Motor neuron (in vitro differentiated cells): ENCODE results near the gene SEZ6L. TPM values are rescaled to one million over a fixed set of nuclear protein-coding genes. Genes with fewer than 3 reads are reported as not detected.

Source experiments
- ATAC-seq, 8 experiments: fragments of 200-7000 bp; cut with Tn5 transposase; replicated peaks in 6 of 8; 2 replicates each; pipeline ENCODE4 v1.8.0; 2021; ENCODE audit warnings: mild to moderate bottlenecking in 8 of 8, moderate library complexity in 8 of 8
- H3K27ac ChIP-seq, 2 donors: fragments of 250-450 bp; sonication (Bioruptor Pico); 2 replicates each; pipeline ENCODE4 v1.9.0; 2021; ENCODE audit warnings: antibody characterized with exemption in 2 of 2, mild to moderate bottlenecking in 2 of 2, moderate library complexity in 1 of 2
- H3K4me1 ChIP-seq, 2 donors: fragments of 250-450 bp; sonication (Bioruptor Pico); replicated peaks in 1 of 2; 2 replicates each; pipeline ENCODE4 v1.6.1; 2021; ENCODE audit warnings: antibody characterized with exemption in 2 of 2, mild to moderate bottlenecking in 2 of 2, moderate library complexity in 1 of 2
- H3K4me3 ChIP-seq, 5 donors: fragments of 250-450 bp; sonication (Bioruptor Pico); 2 replicates each; pipeline ENCODE4 v1.9.0; 2021; ENCODE audit warnings: antibody characterized with exemption in 5 of 5, mild to moderate bottlenecking in 5 of 5, moderate library complexity in 4 of 5
- WGBS, 10 experiments: fragments of 450-650 bp; shearing (Covaris generic); methylation state at CpG; one replicate each; pipeline ENCODE4 v1.0.0; 2022; 5-methylcytosine and 5-hydroxymethylcytosine counted together
- in situ Hi-C, 9 experiments: fragments of 400-800 bp; cut with MboI; loops; one replicate each; pipeline ENCODE4 v1.15.0; 2021; ENCODE audit warnings: low sequenced_read_pairs in 9 of 9, low pct_unique_long_range_greater_than_20kb in 2 of 9; ENCODE audit not compliant: unreplicated experiment in 9 of 9
- total RNA-seq, 8 experiments: library from RNA; unstranded; fragments of 300-600 nt; gene quantifications; 2 replicates each; pipeline versions ENCODE4 v1.2.3 to v1.2.4, GENCODE V29; 2022

Gene SEZ6L
- total RNA-seq, 8 experiments from 2014 or later: 0.10 to 27.5 (median 3.8) TPM; not detected in 1

DNA sequence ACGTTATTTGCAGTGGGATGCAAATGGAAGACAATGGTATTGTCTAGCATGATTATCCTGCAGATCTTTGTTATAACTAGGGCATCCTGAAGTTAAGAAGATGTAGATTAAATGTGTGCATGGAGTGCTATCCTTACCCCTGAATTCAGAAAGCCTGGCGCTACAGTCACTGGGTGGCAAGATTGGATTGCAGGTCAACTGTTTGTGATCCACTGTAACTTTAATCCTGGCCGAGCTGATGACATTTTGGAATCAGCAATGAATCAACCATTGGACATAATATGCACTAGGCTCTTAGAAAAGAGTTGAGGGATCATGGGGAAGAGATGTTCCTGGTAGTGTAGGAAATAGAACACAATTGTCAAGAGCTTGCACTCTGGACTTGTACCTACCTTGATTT is 25.1 kb downstream of the SEZ6L start:
- peaks cover 8 to 13% of the 10 kb centered on the region in 2 donors for H3K4me1 ChIP-seq
- no peak overlapping the region for H3K4me3 ChIP-seq
- ATAC-seq: no peak
- in situ Hi-C loops: loop anchor here in 1 of 9 experiments (25.0 kb wide), 1 partner anchor 143 kb away; no protein-coding TSS in a partner anchor
- WGBS, 10 experiments: 0 to 62% (median 53%) methylated on average over 1 to 3 of the region's 3 CpGs; no CpG with 5 or more reads in 3 of the 10 experiments
- H3K27ac ChIP-seq: no peak overlapping the region

DNA sequence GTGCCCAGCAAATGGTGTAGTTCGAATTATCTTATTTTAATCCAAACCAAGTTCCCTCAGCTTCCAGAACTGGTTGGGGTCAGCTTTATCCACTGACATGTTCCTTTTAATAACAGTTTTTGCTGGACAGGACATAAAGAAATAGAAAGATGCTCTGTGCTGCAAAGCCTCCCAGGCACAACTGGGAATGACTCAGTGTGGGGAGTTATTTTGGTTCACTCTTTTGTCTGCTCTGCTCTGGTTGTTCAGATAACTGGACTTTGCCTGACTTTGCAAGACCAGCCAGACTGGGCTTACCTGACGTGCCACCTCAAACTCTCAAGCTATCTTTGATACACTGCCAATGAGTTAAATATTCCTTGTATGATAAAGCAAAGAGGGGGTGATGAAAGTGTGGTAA is 25.6 kb downstream of the SEZ6L start:
- Histone ChIP-seq H3K4me1 (peaks cover 8 to 13% of the 10 kb centered on the region in 2 donors), H3K4me3 (no peak overlapping the region), H3K27ac (no peak overlapping the region)
- in situ Hi-C loops: loop anchor here in 1 of 9 experiments (25.0 kb wide), 1 partner anchor 142 kb away; no protein-coding TSS in a partner anchor
- WGBS, 10 experiments: 0 to 80% (median 35%) methylated on average over 1 to 2 of the region's 2 CpGs; no CpG with 5 or more reads in 2 of the 10 experiments
- ATAC-seq: no peak

DNA sequence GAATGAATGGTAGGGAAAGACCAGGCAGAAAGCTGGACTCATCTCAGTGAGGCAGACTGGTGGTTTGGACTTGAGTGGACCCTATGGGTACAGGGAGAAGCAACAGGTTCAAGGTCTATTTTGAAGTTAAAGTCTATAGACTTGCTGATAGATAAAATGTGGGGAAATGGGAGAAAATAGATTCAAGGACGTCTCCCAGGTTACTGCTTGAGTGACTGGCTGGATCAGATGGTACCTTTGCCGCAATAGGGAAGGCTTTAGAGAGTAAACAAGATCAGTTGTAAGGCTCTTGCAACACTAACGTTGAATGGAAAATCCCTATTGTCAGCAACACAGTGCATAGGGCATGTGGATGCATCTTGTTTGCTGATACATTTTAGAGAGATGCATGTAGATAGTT is 27.4 kb downstream of the SEZ6L start:
- no peak for ATAC-seq
- Histone ChIP-seq H3K4me3 (no peak overlapping the region), H3K4me1 (peaks cover 8 to 13% of the 10 kb centered on the region in 2 donors), H3K27ac (no peak overlapping the region)
- in situ Hi-C loops: loop anchor here in 1 of 9 experiments (25.0 kb wide), 1 partner anchor 141 kb away; no protein-coding TSS in a partner anchor
- 0 to 78% (median 53%) methylated on average over 2 to 3 of the region's 3 CpGs; no CpG with 5 or more reads in 2 of the 10 experiments for WGBS, 10 experiments

DNA sequence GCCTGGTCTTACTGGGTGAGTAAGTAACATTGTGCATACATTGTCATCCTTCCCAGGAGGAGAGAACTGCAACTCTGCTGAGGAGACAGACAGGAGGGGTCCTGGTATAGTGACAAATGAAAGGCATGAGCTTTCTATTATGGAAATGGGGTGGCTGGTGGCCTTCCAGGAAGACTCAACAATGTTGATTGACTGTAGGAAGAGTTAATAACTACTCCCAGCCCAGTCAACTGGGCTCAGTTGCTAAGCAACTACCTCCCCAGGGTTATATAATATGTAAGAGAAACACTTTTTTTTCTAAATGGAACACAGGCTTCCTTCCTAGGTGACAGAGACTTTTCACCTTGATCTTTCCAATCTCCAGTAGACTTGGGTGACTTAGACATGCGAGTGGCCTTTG is 28.2 kb downstream of the SEZ6L start:
- 0 to 29% (median 0%) methylated on average over 1 of the region's 1 CpG; no CpG with 5 or more reads in 6 of the 10 experiments for WGBS, 10 experiments
- peak in 5 of 8 experiments; percentile 19 to 89 (median 77) for ATAC-seq
- peaks cover 13 to 17% of the 10 kb centered on the region in 2 donors for H3K4me1 ChIP-seq
- in situ Hi-C loops: loop anchor here in 1 of 9 experiments (25.0 kb wide), 1 partner anchor 140 kb away; no protein-coding TSS in a partner anchor
- H3K4me3 ChIP-seq: no peak overlapping the region
- H3K27ac ChIP-seq: no peak overlapping the region

DNA sequence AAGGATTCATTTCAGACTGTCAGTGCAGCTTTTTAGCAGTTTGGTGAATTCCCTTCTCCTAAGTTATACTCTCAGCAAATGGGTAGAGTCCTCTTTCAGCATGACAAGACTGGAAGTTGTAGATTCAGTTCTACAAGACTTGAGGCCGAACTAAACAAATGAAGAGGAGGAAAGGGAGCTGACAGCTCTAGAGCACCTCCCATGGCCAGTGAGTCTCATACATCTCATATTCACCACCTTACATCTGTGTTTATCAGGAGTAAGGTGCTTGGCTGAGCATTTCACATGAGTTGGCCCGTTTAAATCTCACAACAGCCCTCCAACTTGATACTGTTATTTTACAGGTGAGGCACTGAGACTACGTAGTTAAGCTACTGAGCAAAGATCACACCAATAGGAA is 30.4 kb downstream of the SEZ6L start:
- Histone ChIP-seq H3K4me1 (peaks cover 13 to 26% of the 10 kb centered on the region in 2 donors), H3K27ac (no peak overlapping the region), H3K4me3 (no peak overlapping the region)
- ATAC-seq: no peak
- in situ Hi-C loops: loop anchor here in 1 of 9 experiments (25.0 kb wide), 1 partner anchor 138 kb away; no protein-coding TSS in a partner anchor
- 0 to 51% (median 34%) methylated on average over 1 to 2 of the region's 3 CpGs; no CpG with 5 or more reads in 2 of the 10 experiments for WGBS, 10 experiments

DNA sequence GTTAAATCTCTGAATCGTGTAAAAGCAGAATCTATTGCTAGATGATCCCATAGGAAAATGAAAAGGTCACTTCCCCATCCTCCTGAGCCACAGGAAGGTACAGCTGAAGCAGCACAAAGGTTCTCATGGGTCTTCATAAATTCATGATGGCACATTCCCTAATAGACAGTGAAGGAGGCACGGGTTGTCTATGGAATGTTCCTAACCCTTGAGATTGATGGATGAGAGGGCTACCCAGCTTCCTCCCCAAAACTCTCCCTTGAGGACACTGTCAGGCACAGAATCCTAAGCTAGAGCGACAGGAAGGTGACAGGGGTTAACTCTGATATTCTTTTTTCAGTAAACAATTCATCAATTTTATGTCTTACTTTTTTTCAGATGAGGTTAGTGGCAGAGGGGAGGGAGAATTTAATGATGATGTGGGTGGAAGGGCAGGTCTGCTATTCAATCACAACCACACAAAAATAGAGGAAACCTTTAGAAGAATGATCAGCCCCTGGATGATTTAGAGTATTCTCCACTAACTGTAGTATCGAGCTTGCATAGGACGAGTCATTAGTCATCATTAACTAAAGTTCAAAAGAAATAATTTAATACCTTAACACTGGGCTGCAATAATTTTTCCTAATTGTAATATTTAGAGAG is 33.1 kb downstream of the SEZ6L start:
- peak in 3 of 8 experiments; percentile 46 to 59 (median 54) for ATAC-seq
- peaks cover 11 to 19% of the 10 kb centered on the region in 2 donors for H3K4me1 ChIP-seq
- WGBS, 10 experiments: 0 to 50% (median 43%) methylated on average over 2 to 5 of the region's 5 CpGs; no CpG with 5 or more reads in 1 of the 10 experiments
- in situ Hi-C loops: no loop called here
- no peak overlapping the region for H3K4me3 ChIP-seq
- H3K27ac ChIP-seq: no peak overlapping the region

DNA sequence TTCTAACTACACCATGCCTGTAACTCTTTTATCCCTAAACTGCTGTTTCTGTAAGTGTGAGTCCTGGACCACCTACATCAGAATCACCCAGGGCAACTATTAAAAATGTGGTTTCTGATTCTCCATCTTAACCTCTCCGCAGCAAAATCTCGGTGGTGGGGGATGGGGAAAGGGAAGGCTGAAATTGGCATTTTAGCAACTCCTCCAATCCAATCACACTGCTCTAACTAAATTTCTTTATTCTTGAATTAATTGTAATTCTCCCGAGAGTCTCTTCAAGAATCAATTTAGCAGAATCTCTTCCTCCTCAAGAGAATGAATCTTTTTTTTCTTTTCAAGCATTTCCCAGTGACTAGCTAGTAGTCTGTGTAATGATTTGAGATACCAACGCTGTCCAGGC is 36.2 kb downstream of the SEZ6L start:
- Histone ChIP-seq H3K4me1 (peaks cover 9 to 13% of the 10 kb centered on the region in 2 donors), H3K4me3 (no peak overlapping the region), H3K27ac (no peak overlapping the region)
- no peak for ATAC-seq
- WGBS, 10 experiments: 0 to 89% (median 73%) methylated on average over 1 to 4 of the region's 4 CpGs; no CpG with 5 or more reads in 2 of the 10 experiments
- in situ Hi-C loops: no loop called here

DNA sequence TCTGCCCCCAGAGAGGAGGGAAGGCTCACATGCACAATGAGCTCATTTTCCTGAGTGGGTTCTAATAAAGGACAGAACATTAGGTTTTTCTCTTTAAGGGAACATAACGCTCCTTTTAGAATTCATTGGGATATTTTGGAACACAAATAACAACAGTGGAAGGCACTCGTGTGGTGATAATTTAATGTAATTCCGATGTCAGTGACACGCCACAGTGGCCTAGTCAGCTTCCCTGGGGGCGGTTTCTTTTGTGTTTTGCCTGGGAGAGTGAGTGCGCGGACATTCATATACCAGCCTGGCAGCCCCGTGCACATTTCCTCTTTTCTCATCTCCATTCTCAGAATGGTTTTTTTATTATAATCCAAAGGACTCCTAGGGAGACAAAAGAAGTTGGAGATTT is 41.1 kb downstream of the SEZ6L start:
- ATAC-seq: peak in 4 of 8 experiments; percentile 39 to 81 (median 60)
- 14 to 67% (median 29%) methylated on average over 1 to 8 of the region's 8 CpGs; no CpG with 5 or more reads in 3 of the 10 experiments for WGBS, 10 experiments
- Histone ChIP-seq H3K4me3 (no peak overlapping the region), H3K4me1 (peaks cover 4 to 9% of the 10 kb centered on the region in 2 donors), H3K27ac (no peak overlapping the region)
- in situ Hi-C loops: no loop called here

DNA sequence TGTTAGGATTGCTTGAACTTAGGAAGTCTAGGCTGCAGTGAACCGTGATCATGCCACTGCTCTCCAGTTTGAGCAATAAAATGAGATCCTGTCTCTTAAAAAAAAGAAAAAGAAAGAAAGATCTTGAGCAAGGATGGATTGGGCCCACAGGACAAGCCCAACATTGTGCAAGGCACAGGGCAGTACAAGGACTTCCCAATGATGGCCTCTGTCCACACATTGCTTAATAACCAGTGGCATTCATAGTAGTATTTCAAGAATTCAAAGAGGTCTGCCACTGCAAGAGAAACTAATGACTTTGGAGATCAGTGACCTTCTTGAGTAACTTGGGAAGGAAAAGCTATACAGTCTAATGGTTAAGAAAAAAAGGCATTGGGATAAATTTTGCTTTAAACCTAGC is 44.6 kb downstream of the SEZ6L start:
- Histone ChIP-seq H3K4me3 (no peak overlapping the region), H3K4me1 (peaks cover 11 to 14% of the 10 kb centered on the region in 2 donors), H3K27ac (no peak overlapping the region)
- in situ Hi-C loops: no loop called here
- no peak for ATAC-seq
- whole genome bisulfite sequencing, 10 experiments: 0 to 75% (median 41%) methylated on average over 1 of the region's 1 CpG; no CpG with 5 or more reads in 4 of the 10 experiments

DNA sequence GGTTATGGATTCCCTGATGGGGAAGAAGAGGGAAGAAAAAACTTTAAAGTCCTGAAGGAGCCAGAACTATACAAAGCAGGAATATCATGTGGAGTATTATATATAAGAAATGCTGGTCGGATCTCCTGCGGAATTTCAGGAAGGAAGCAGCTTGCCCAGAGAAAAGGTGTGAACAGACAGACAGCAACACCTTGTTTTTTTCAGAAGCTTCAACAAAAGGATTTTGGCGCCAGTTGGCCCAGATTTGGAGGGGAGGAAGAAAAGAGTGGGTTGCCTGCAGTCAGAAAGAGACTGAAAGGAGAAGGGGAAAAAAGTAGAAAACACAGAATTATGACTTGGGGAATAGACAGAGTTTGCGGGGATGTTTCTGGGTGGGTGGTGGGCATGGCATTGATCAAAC is 45.2 kb downstream of the SEZ6L start:
- Histone ChIP-seq H3K4me1 (peaks cover 11 to 14% of the 10 kb centered on the region in 2 donors), H3K27ac (no peak overlapping the region), H3K4me3 (no peak overlapping the region)
- 0 to 94% (median 72%) methylated on average over 1 to 4 of the region's 4 CpGs for WGBS, 10 experiments
- in situ Hi-C loops: no loop called here
- no peak for ATAC-seq

DNA sequence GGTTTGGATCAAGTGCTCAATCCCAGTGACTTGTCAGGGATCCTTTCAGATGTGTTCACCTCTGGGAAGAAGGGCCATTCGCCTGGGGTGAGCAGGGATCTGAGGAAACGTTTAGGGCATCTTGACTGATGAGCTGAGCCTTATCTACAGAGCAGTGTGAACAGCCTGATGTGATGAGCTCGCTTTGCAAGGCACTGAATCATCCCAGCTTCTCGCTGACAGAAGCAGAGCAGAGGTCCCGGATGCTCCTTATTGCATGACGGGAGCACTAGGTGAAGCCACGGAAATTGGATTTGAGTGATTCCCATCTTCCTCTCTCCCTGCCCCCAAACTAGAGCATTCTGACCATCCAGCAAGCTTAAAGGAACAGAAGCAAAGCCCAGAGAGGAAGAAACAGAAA is 46.5 kb downstream of the SEZ6L start:
- WGBS, 10 experiments: 0 to 55% (median 13%) methylated on average over 1 to 7 of the region's 7 CpGs; no CpG with 5 or more reads in 3 of the 10 experiments
- Histone ChIP-seq H3K4me1 (peaks cover 6 to 12% of the 10 kb centered on the region in 2 donors), H3K27ac (peak overlapping the region; percentile 48 to 53), H3K4me3 (no peak overlapping the region)
- ATAC-seq: peak in 5 of 8 experiments; percentile 99 to 100 (median 99)
- in situ Hi-C loops: no loop called here

DNA sequence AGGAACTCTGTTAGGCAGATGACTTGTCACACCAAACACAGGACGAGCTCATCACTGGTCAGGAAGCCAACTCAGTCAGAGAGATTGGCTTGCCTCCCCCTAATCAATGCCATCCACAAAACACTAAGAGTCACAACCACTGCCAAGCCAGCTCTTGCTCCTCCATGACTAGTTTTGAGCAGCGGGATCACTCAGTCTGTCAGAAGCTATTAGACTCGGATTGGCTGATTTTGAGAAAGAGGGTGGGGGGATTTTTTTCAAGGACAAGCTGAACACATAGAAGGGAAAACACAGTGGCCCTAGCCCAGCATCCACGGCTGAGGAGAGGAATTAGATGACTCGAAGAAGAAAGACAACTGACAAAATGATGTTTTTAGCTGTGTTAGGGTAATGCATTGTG is 55.9 kb downstream of the SEZ6L start:
- H3K4me1 ChIP-seq: no peaks in the 10 kb centered on the region
- in situ Hi-C loops: no loop called here
- WGBS, 10 experiments: 0 to 83% (median 60%) methylated on average over 1 to 5 of the region's 5 CpGs; no CpG with 5 or more reads in 1 of the 10 experiments
- no peak overlapping the region for H3K27ac ChIP-seq
- ATAC-seq: no peak
- no peak overlapping the region for H3K4me3 ChIP-seq

DNA sequence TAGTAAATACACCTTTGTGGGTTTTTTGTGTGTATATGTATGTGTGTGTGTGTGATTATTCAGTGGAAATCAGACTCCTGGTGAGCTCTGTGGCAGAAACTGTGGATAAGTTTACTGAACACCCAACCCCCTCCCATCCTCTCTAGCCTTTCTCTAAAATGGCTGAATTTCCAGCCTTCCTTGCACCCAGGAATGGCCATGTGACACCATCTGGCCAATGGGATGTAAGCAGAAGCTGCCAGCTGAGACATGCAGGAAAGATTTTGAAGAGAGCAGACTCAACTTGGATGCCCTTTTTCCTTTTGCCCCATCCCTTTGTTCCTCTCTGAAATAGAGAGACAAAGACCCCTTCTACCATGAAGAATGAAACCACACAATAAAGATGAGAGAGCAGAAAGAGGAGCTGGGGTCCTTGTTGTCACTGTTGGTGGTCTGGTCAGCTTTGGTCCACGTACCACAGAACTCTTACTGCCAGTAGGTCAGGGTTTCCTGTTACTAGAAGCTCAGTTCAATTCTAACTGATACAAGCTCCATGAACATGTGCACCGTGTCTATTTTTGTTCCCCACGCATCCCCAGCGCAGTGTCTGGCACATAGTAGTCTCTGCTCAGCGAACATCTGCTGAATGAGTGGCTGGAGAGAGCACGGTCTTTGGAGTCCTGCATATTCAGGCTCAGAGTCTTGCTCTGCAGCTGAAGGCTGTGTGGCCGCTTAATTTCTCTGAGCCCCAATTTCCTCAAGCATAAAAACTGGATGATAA is 57.5 kb downstream of the SEZ6L start:
- in situ Hi-C loops: no loop called here
- 7 to 100% (median 53%) methylated on average over 1 to 7 of the region's 7 CpGs; no CpG with 5 or more reads in 2 of the 10 experiments for WGBS, 10 experiments
- no peak for ATAC-seq
- no peaks in the 10 kb centered on the region for H3K4me1 ChIP-seq
- no peak overlapping the region for H3K27ac ChIP-seq
- no peak overlapping the region for H3K4me3 ChIP-seq
